GM12878 (cell line): Measurements from ENCODE around the gene MAML2. TPM values are rescaled to one million over a fixed set of nuclear protein-coding genes. Genes with fewer than 3 reads are reported as not detected.

Experiments
- ATAC-seq: fragments of 200-7000 bp; cut with Tn5 transposase; 3 replicates; pipeline ENCODE4 v1.9.1; 2020; ENCODE audit warnings: mild to moderate bottlenecking, moderate library complexity
- BruUV-seq: library from RNA; stranded (reverse); fragments of 400-500 nt; replicated peaks from 2 replicates; lab custom pipeline; 2021; lab: Mats Ljungman, UMichigan
- CTCF ChIA-PET: fragments of 300-600 bp; sonication (Branson Sonifier 250); formaldehyde crosslinking; extraction: SDS; loops from one replicate; lab custom pipeline; 2021; ENCODE audit warnings: inconsistent platforms; lab: Yijun Ruan, JAX
- POLR2A ChIA-PET: fragments of 350-600 bp; formaldehyde crosslinking; extraction: SDS; loops from one replicate; lab custom pipeline; 2021; ENCODE audit warnings: inconsistent platforms; lab: Charles Lee
- RAD21 ChIA-PET: fragments of 300-600 bp; sonication (Branson Sonifier 250); formaldehyde crosslinking; loops from one replicate; lab custom pipeline; 2023; ENCODE audit warnings: antibody characterized with exemption; ENCODE audit not compliant: unreplicated experiment; lab: Charles Lee
- SMC1A ChIA-PET: fragments of 300-600 bp; sonication (Branson Sonifier 250); formaldehyde crosslinking; loops from one replicate; lab custom pipeline; 2023; ENCODE audit not compliant: unreplicated experiment, uncharacterized antibody; lab: Charles Lee
- DNase-seq: peaks from one replicate; pipeline ENCODE4 v3.0.0-alpha.2; 2011; ENCODE audit warnings: low read depth, low spot score
- FAIRE-seq: peaks from 3 replicates; lab custom pipeline; 2011; peaks lifted over from hg19 to GRCh38; lab: Jason Lieb, UNC
- H2AFZ ChIP-seq: 2 replicates; pipeline ENCODE4 v1.6.0; 2011; ENCODE audit warnings: low read depth, low read length, control low read depth; ENCODE audit not compliant: control insufficient read depth
- H3K27ac ChIP-seq: 2 replicates; pipeline ENCODE4 v1.5.1; 2011; ENCODE audit warnings: control low read depth; ENCODE audit not compliant: control insufficient read depth, insufficient read depth
- H3K27me3 ChIP-seq, 2 experiments: replicated peaks in 1 of 2; 2 replicates each; pipeline versions ENCODE4 v1.6.0 to v1.6.1; 2011; ENCODE audit warnings: low read length in 1 of 2; ENCODE audit not compliant: control insufficient read depth in 2 of 2, insufficient read depth in 2 of 2
- H3K36me3 ChIP-seq, 2 experiments: 2 replicates each; pipeline ENCODE4 v1.5.1; 2011; ENCODE audit warnings: low read length in 1 of 2; ENCODE audit not compliant: control insufficient read depth in 2 of 2, insufficient read depth in 2 of 2
- H3K4me1 ChIP-seq: 2 replicates; pipeline ENCODE4 v1.6.1; 2011; ENCODE audit warnings: mild to moderate bottlenecking, low read length, moderate library complexity, mixed read lengths; ENCODE audit not compliant: control insufficient read depth, insufficient read depth
- H3K4me2 ChIP-seq: 2 replicates; pipeline ENCODE4 v1.6.0; 2011; ENCODE audit warnings: control low read depth; ENCODE audit not compliant: control insufficient read depth, insufficient read depth
- H3K4me3 ChIP-seq: fragments of 200-600 bp; sonication (generic); 2 replicates; pipeline ENCODE4 v1.5.1; 2016
- H3K79me2 ChIP-seq: 2 replicates; pipeline ENCODE4 v1.6.0; 2011; ENCODE audit warnings: low read length; ENCODE audit not compliant: control insufficient read depth, insufficient read depth
- H3K9ac ChIP-seq: 2 replicates; pipeline ENCODE4 v1.8.0; 2011; ENCODE audit warnings: low read length, control low read depth, mixed read lengths; ENCODE audit not compliant: control insufficient read depth, insufficient read depth
- H3K9me3 ChIP-seq: replicated peaks from 3 replicates; pipeline ENCODE4 v1.5.1; 2011; ENCODE audit warnings: mild to moderate bottlenecking, low read length; ENCODE audit not compliant: control insufficient read depth, insufficient read depth
- H4K20me1 ChIP-seq: 2 replicates; pipeline ENCODE4 v1.6.0; 2011; ENCODE audit not compliant: control insufficient read depth, insufficient read depth
- BHLHE40 ChIP-seq, 2 experiments: fragments of 450-650 bp in 1 of 2; IDR thresholded peaks; 2 replicates each; pipeline ENCODE4 v1.6.1; 2011 to 2017; ENCODE audit warnings: low read depth in 2 of 2, borderline replicate concordance in 1 of 2, improper control_type of control experiment in 1 of 2, low read length in 1 of 2, mild to moderate bottlenecking in 1 of 2
- BMI1 ChIP-seq: fragments of 450-650 bp; IDR thresholded peaks from 2 replicates; pipeline ENCODE4 v1.6.1; 2016; ENCODE audit warnings: mild to moderate bottlenecking, moderate library complexity, borderline replicate concordance
- BRCA1 ChIP-seq: IDR thresholded peaks from 2 replicates; pipeline ENCODE4 v1.6.1; 2011; ENCODE audit warnings: low read depth, low read length, improper control_type of control experiment
- CHD2 ChIP-seq: IDR thresholded peaks from 2 replicates; pipeline ENCODE4 v1.6.1; 2011; ENCODE audit warnings: low read depth, low read length, improper control_type of control experiment, borderline replicate concordance
- CREM ChIP-seq: IDR thresholded peaks from 2 replicates; pipeline ENCODE4 v1.6.1; 2014; ENCODE audit warnings: antibody characterized with exemption, low read depth
- EGR1 ChIP-seq, 2 experiments: IDR thresholded peaks; 1 replicate in 1 of 2; 2 replicates in 1 of 2; pipeline ENCODE4 v1.6.1; 2011 to 2012; ENCODE audit warnings: low read depth in 2 of 2, low read length in 2 of 2, borderline replicate concordance in 1 of 2, mild to moderate bottlenecking in 1 of 2, moderate library complexity in 1 of 2
- KAT2A ChIP-seq: conservative IDR thresholded peaks from 2 replicates; pipeline ENCODE4 v1.6.1; 2011; ENCODE audit warnings: low read depth, low read length; ENCODE audit not compliant: control insufficient read depth
- SMAD5 ChIP-seq: IDR thresholded peaks from 2 replicates; pipeline ENCODE4 v1.6.1; 2016; ENCODE audit warnings: antibody characterized with exemption, low read depth
- TBL1XR1 ChIP-seq: IDR thresholded peaks from 2 replicates; pipeline ENCODE4 v1.6.1; 2012; ENCODE audit warnings: low read depth, low read length, improper control_type of control experiment
- TCF3 ChIP-seq: IDR thresholded peaks from 2 replicates; pipeline ENCODE4 v1.6.1; 2012; ENCODE audit warnings: low read depth, mild to moderate bottlenecking, low read length, borderline replicate concordance; ENCODE audit not compliant: insufficient read depth
- YY1 ChIP-seq: IDR thresholded peaks from 2 replicates; pipeline ENCODE4 v1.6.1; 2011; ENCODE audit warnings: low read depth, mild to moderate bottlenecking, low read length
- ZNF274 ChIP-seq: IDR thresholded peaks from one replicate; pipeline ENCODE4 v1.8.0; 2011; ENCODE audit not compliant: insufficient read length, insufficient read depth
- WGBS: methylation state at CpG from one replicate; pipeline ENCODE4 v1.1.6; 2016; ENCODE audit warnings: low lambda C conversion rate; ENCODE audit not compliant: insufficient replicate concordance, insufficient coverage; ENCODE audit errors: missing lambda C conversion rate; 5-methylcytosine and 5-hydroxymethylcytosine counted together
- in situ Hi-C: fragments of 300-500 bp; cut with MboI; formaldehyde crosslinking; loops from 9 replicates; pipeline ENCODE4 v1.14.3; 2018; ENCODE audit warnings: mixed read lengths
- intact Hi-C: fragments of 100-400 bp; cut with micrococcal nuclease; formaldehyde crosslinking; loops from one replicate; pipeline ENCODE4 v1.14.2; 2022; ENCODE audit not compliant: unreplicated experiment
- polyA plus RNA-seq, 11 experiments: library from polyadenylated mRNA; depleted of rRNA in 4 of 11; unstranded in 6 of 11; stranded (reverse) in 5 of 11; fragments of >200 nt; fragmentation: Nextera tagmentation in 4 of 11; fragmentation: Illumina TruSeq in 1 of 11; extraction: Ambion mirVana in 4 of 11; extraction: Trizol in 1 of 11; gene quantifications; 1 replicate in 1 of 11; 2 replicates in 10 of 11; pipeline versions ENCODE4 v1.2.1 to v1.2.3, GENCODE V29; 2011 to 2016; ENCODE audit warnings: inconsistent platforms in 2 of 11, missing spikeins in 2 of 11, low read depth in 1 of 11
- total RNA-seq, 4 experiments: library from RNA; depleted of rRNA in 3 of 4; stranded (reverse); fragments of >200 nt in 3 of 4; fragmentation: Illumina TruSeq in 1 of 4; extraction: Trizol in 1 of 4; gene quantifications; 2 replicates each; pipeline versions ENCODE4 v1.2.1 to v1.2.3, GENCODE V29; 2013 to 2021
- TF ChIP-seq, protein P1 (sequence below): fragments of 450-650 bp; IDR thresholded peaks from 2 replicates; pipeline ENCODE4 v1.6.1; 2018; ENCODE audit warnings: mild to moderate bottlenecking, low read depth, moderate library complexity; ENCODE audit not compliant: partially characterized antibody
- TF ChIP-seq, protein P2 (sequence below): fragments of 150-350 bp; IDR thresholded peaks from 2 replicates; pipeline ENCODE4 v1.6.1; 2014; ENCODE audit warnings: mild to moderate bottlenecking, low read depth, low read length

Gene MAML2
- total and polyA plus RNA-seq, 10 of the 15 experiments (the other 5 are each of a cell fraction or from before 2014, with no cell fraction given): 2.5 to 15.1 (median 12.0) TPM

- 96% methylated on average over 3 of the region's 3 CpGs for WGBS
- no peak for ATAC-seq
- POLR2A ChIA-PET: interaction anchor here (1.4 kb wide), 1 partner anchor 12 kb away, joined by 4 read pairs; no protein-coding TSS in a partner anchor
Observed at GRCh38 chr11:96088914-96089313, 254.1 kb downstream of the MAML2 start.

More at GRCh38 chr11:96088914-96089313, 254.1 kb downstream of the MAML2 start:
- TF ChIP-seq, protein P1, sequence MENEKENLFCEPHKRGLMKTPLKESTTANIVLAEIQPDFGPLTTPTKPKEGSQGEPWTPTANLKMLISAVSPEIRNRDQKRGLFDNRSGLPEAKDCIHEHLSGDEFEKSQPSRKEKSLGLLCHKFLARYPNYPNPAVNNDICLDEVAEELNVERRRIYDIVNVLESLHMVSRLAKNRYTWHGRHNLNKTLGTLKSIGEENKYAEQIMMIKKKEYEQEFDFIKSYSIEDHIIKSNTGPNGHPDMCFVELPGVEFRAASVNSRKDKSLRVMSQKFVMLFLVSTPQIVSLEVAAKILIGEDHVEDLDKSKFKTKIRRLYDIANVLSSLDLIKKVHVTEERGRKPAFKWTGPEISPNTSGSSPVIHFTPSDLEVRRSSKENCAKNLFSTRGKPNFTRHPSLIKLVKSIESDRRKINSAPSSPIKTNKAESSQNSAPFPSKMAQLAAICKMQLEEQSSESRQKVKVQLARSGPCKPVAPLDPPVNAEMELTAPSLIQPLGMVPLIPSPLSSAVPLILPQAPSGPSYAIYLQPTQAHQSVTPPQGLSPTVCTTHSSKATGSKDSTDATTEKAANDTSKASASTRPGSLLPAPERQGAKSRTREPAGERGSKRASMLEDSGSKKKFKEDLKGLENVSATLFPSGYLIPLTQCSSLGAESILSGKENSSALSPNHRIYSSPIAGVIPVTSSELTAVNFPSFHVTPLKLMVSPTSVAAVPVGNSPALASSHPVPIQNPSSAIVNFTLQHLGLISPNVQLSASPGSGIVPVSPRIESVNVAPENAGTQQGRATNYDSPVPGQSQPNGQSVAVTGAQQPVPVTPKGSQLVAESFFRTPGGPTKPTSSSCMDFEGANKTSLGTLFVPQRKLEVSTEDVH: no peak
- TF ChIP-seq BRCA1: no peak
- TF ChIP-seq, protein P2, sequence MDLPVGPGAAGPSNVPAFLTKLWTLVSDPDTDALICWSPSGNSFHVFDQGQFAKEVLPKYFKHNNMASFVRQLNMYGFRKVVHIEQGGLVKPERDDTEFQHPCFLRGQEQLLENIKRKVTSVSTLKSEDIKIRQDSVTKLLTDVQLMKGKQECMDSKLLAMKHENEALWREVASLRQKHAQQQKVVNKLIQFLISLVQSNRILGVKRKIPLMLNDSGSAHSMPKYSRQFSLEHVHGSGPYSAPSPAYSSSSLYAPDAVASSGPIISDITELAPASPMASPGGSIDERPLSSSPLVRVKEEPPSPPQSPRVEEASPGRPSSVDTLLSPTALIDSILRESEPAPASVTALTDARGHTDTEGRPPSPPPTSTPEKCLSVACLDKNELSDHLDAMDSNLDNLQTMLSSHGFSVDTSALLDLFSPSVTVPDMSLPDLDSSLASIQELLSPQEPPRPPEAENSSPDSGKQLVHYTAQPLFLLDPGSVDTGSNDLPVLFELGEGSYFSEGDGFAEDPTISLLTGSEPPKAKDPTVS: no peak
- no peak for TF ChIP-seq BHLHE40 (IDR thresholded peaks at IDR 0.05; ENCODE audit: borderline replicate concordance in 1 of 2, low read depth in 2 of 2, low read length in 1 of 2)
- no peak for TF ChIP-seq BMI1
- TF ChIP-seq SMAD5: no peak
- TF ChIP-seq EGR1 (IDR thresholded peaks at IDR 0.05; ENCODE audit: borderline replicate concordance in 1 of 2, low read depth in 2 of 2, low read length in 2 of 2): no peak
- TF ChIP-seq ZNF274: no peak
- TF ChIP-seq CHD2: no peak
- TF ChIP-seq YY1: no peak
- TF ChIP-seq CREM: no peak
- no peak for TF ChIP-seq TCF3
- TF ChIP-seq TBL1XR1: no peak
- TF ChIP-seq KAT2A: no peak
- no TSS peak for BruUV-seq
- DNase-seq: no peak
- Histone ChIP-seq H3K27ac (no peak overlapping the region), H3K36me3 (peaks cover 5 to 6% of the 10 kb centered on the region in 2 experiments), H3K9me3 (no peaks in the 10 kb centered on the region), H3K4me1 (no peaks in the 10 kb centered on the region), H3K4me3 (no peak overlapping the region), H4K20me1 (no peaks in the 10 kb centered on the region; the same call in 1 of the 2 replicates), H3K9ac (no peak overlapping the region), H3K79me2 (peaks cover 1% of the 10 kb centered on the region; the same call in 1 of the 2 replicates), H3K27me3 (no peaks in the 10 kb centered on the region), H3K4me2 (no peak overlapping the region), H2AFZ (no peak overlapping the region)
- in situ Hi-C loops: no loop called here
- ChIA-PET CTCF (interaction anchor here (0.8 to 6.5 kb wide), 10 partner anchors 9 to 305 kb away, joined by 3 to 67 read pairs (median 3); partner anchors contain the start of gene MAML2), RAD21 (interaction anchor here (0.9 to 1.8 kb wide), 3 partner anchors 25 to 305 kb away, joined by 3 to 5 read pairs (median 3); no protein-coding TSS in a partner anchor), SMC1A (interaction anchor here (0.7 to 8.5 kb wide), 6 partner anchors 11 to 523 kb away, joined by 3 to 62 read pairs (median 4); partner anchors contain the start of gene MAML2)
- intact Hi-C loops: no loop called here
- FAIRE-seq: no peak
